A673 (cell line): ENCODE results near the gene CDC42EP5. TPM values are rescaled to one million over a fixed set of nuclear protein-coding genes. Genes with fewer than 3 reads are reported as not detected.

Experiments
- BruUV-seq: library from RNA; stranded (reverse); fragments of 400-500 nt; replicated peaks from 2 replicates; lab custom pipeline; 2021; lab: Mats Ljungman, UMichigan
- CTCF ChIA-PET: fragments of 300-600 bp; sonication (Branson Sonifier 250); formaldehyde crosslinking; loops from one replicate; lab custom pipeline; 2022; ENCODE audit warnings: antibody characterized with exemption; lab: Charles Lee
- POLR2A ChIA-PET: fragments of 300-600 bp; sonication (Branson Sonifier 250); formaldehyde crosslinking; loops from one replicate; lab custom pipeline; 2022; ENCODE audit warnings: antibody characterized with exemption; ENCODE audit not compliant: low non-redundant PET; lab: Charles Lee
- DNase-seq: peaks from one replicate; pipeline ENCODE4 v3.0.0-alpha.2; 2015; ENCODE audit warnings: low spot score
- H3K27ac ChIP-seq: fragments of 200-600 bp; sonication (generic); 2 replicates; pipeline ENCODE4 v1.5.1; 2016; ENCODE audit warnings: mixed run types, low read depth, mild to moderate bottlenecking, mixed read lengths, antibody characterized with exemption, low read length; ENCODE audit not compliant: poor library complexity, severe bottlenecking
- H3K27me3 ChIP-seq: fragments of 200-600 bp; sonication (generic); replicated peaks from 2 replicates; pipeline ENCODE4 v1.6.1; 2017; ENCODE audit warnings: mixed run types, low read depth, mild to moderate bottlenecking, mixed read lengths, antibody characterized with exemption, low read length; ENCODE audit not compliant: insufficient read depth, poor library complexity
- H3K36me3 ChIP-seq: fragments of 200-600 bp; sonication (generic); 2 replicates; pipeline ENCODE4 v1.6.1; 2016; ENCODE audit warnings: mixed run types, mild to moderate bottlenecking, mixed read lengths, antibody characterized with exemption, low read length; ENCODE audit not compliant: insufficient read depth, poor library complexity, severe bottlenecking
- H3K4me1 ChIP-seq: fragments of 200-600 bp; sonication (generic); 2 replicates; pipeline ENCODE4 v1.6.1; 2017; ENCODE audit warnings: mixed run types, mild to moderate bottlenecking, mixed read lengths, antibody characterized with exemption, low read length; ENCODE audit not compliant: insufficient read depth, poor library complexity, severe bottlenecking
- H3K4me3 ChIP-seq: fragments of 200-600 bp; sonication (generic); 2 replicates; pipeline ENCODE4 v1.5.1; 2016; ENCODE audit warnings: low read depth, mixed run types, mild to moderate bottlenecking, mixed read lengths, low read length; ENCODE audit not compliant: poor library complexity, severe bottlenecking
- H3K9me3 ChIP-seq: fragments of 200-600 bp; sonication (generic); 2 replicates; pipeline ENCODE4 v1.6.1; 2016; ENCODE audit warnings: mixed run types, low read depth, mild to moderate bottlenecking, mixed read lengths, antibody characterized with exemption, low read length; ENCODE audit not compliant: poor library complexity, severe bottlenecking
- EZH2 ChIP-seq: fragments of 200-600 bp; sonication (generic); IDR thresholded peaks from 2 replicates; pipeline ENCODE4 v1.6.1; 2017; ENCODE audit warnings: borderline replicate concordance, low read depth, mild to moderate bottlenecking, mixed read lengths, antibody characterized with exemption, low read length; ENCODE audit not compliant: poor library complexity, severe bottlenecking
- intact Hi-C: fragments of 100-400 bp; cut with micrococcal nuclease; formaldehyde crosslinking; loops from one replicate; pipeline ENCODE4 v1.10.0; 2022; ENCODE audit not compliant: unreplicated experiment
- total RNA-seq: library from RNA; stranded (reverse); gene quantifications from 2 replicates; pipeline ENCODE4 v1.2.3, GENCODE V29; 2021
- TF ChIP-seq, protein P1 (sequence below): fragments of 300-800, 200-600 bp; sonication (generic); conservative IDR thresholded peaks from 2 replicates; pipeline ENCODE4 v1.5.1; 2017; ENCODE audit warnings: low read depth, mild to moderate bottlenecking, antibody characterized with exemption, low read length, moderate library complexity, mixed read lengths

Gene CDC42EP5
- total RNA-seq, 1 experiment from 2014 or later, result 111 TPM

- peaks cover 68% of the 10 kb centered on the region for H3K36me3 ChIP-seq
Observed at GRCh38 chr19:54452626-54453025, 20.5 kb downstream of the CDC42EP5 start.

GRCh38 chr19:54451997-54452396, 21.1 kb downstream of the CDC42EP5 start:
- TF ChIP-seq, protein P1, sequence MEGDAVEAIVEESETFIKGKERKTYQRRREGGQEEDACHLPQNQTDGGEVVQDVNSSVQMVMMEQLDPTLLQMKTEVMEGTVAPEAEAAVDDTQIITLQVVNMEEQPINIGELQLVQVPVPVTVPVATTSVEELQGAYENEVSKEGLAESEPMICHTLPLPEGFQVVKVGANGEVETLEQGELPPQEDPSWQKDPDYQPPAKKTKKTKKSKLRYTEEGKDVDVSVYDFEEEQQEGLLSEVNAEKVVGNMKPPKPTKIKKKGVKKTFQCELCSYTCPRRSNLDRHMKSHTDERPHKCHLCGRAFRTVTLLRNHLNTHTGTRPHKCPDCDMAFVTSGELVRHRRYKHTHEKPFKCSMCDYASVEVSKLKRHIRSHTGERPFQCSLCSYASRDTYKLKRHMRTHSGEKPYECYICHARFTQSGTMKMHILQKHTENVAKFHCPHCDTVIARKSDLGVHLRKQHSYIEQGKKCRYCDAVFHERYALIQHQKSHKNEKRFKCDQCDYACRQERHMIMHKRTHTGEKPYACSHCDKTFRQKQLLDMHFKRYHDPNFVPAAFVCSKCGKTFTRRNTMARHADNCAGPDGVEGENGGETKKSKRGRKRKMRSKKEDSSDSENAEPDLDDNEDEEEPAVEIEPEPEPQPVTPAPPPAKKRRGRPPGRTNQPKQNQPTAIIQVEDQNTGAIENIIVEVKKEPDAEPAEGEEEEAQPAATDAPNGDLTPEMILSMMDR, result no peak
- TF ChIP-seq EZH2, result no peak
- no TSS peak for BruUV-seq
- CTCF ChIA-PET, result no interaction called here
- Histone ChIP-seq H3K36me3 (peaks cover 63% of the 10 kb centered on the region), H3K27me3 (no peaks in the 10 kb centered on the region), H3K9me3 (no peaks in the 10 kb centered on the region), H3K27ac (no peak overlapping the region), H3K4me1 (peaks cover 14% of the 10 kb centered on the region), H3K4me3 (no peak overlapping the region)
- intact Hi-C loops, result no loop called here
- DNase-seq, result no peak
- POLR2A ChIA-PET, result no interaction called here

More at GRCh38 chr19:54452626-54453025, 20.5 kb downstream of the CDC42EP5 start:
- TF ChIP-seq, protein P1, result no peak
- TF ChIP-seq EZH2, result no peak
- CTCF ChIA-PET, result no interaction called here
- Histone ChIP-seq H3K4me3 (no peak overlapping the region), H3K27me3 (no peaks in the 10 kb centered on the region), H3K9me3 (no peaks in the 10 kb centered on the region), H3K27ac (no peak overlapping the region), H3K4me1 (peaks cover 11% of the 10 kb centered on the region)
- intact Hi-C loops, result no loop called here
- no peak for DNase-seq
- no TSS peak for BruUV-seq
- POLR2A ChIA-PET, result no interaction called here

- no TSS peak for BruUV-seq
- peaks cover 14% of the 10 kb centered on the region for H3K4me1 ChIP-seq
- no peaks in the 10 kb centered on the region for H3K27me3 ChIP-seq
- H3K27ac ChIP-seq, result peak overlapping the region; percentile 45
- H3K36me3 ChIP-seq, result peaks cover 57% of the 10 kb centered on the region
- POLR2A ChIA-PET, result no interaction called here
- no peak for TF ChIP-seq EZH2
- TF ChIP-seq, protein P1, result no peak
- no peak for DNase-seq
- CTCF ChIA-PET, result no interaction called here
- H3K9me3 ChIP-seq, result no peaks in the 10 kb centered on the region
- H3K4me3 ChIP-seq, result no peak overlapping the region
- intact Hi-C loops, result no loop called here
Observed at GRCh38 chr19:54451331-54451871, 21.7 kb downstream of the CDC42EP5 start.
